HFFc6 (cell line): ENCODE results near the gene HPS3. TPM values are rescaled to one million over a fixed set of nuclear protein-coding genes. Genes with fewer than 3 reads are reported as not detected.
"Not testable (repeated sequence)": the region's sequence is repeated elsewhere in the genome, so short reads cannot be mapped to it uniquely, and the experiment has no call there.

Experiments used
- DNase-seq: peaks from one replicate; pipeline ENCODE4 v3.0.0-alpha.2; 2018
- H3K27ac Mint-ChIP-seq: 2 replicates; pipeline ENCODE4 v1.8.0; 2020; ENCODE audit warnings: mild to moderate bottlenecking, mixed read lengths
- H3K27me3 Mint-ChIP-seq: 2 replicates; pipeline ENCODE4 v1.8.0; 2021; ENCODE audit warnings: mild to moderate bottlenecking, moderate library complexity, mixed read lengths; ENCODE audit not compliant: insufficient read depth
- H3K36me3 Mint-ChIP-seq: 2 replicates; pipeline ENCODE4 v1.8.0; 2021; ENCODE audit warnings: low read depth, mixed read lengths
- H3K4me1 Mint-ChIP-seq: 2 replicates; pipeline ENCODE4 v1.8.0; 2020; ENCODE audit warnings: low read depth, mixed read lengths
- H3K4me3 Mint-ChIP-seq: 2 replicates; pipeline ENCODE4 v1.8.0; 2020; ENCODE audit warnings: mild to moderate bottlenecking, moderate library complexity, mixed read lengths
- H3K9me3 Mint-ChIP-seq: 2 replicates; pipeline ENCODE4 v1.8.0; 2020; ENCODE audit warnings: mild to moderate bottlenecking, mixed read lengths
- CTCF ChIP-seq: fragments of 200-600 bp; sonication (generic); IDR thresholded peaks from 2 replicates; pipeline ENCODE4 v1.5.0; 2021; ENCODE audit warnings: antibody characterized with exemption, mild to moderate bottlenecking
- total RNA-seq, 6 experiments: library from RNA; stranded (reverse); fragmentation: NEBNext Ultra II Directional; extraction: Animal tissue kit (Norgen Biotek cat#: 25700); gene quantifications; 2 replicates in 1 of 6; 3 replicates in 5 of 6; pipeline ENCODE4 v1.2.3, GENCODE V29; 2021

HPS3 gene
- total RNA-seq, 6 experiments from 2014 or later = 15.6 to 24.8 (median 20.7) TPM

- Mint-ChIP-seq H3K9me3 (no peaks in the 10 kb centered on the region), H3K4me3 (no peak overlapping the region), H3K27ac (no peak overlapping the region), H3K27me3 (no peaks in the 10 kb centered on the region; the same call in 1 of the 2 replicates), H3K4me1 (no peaks in the 10 kb centered on the region), H3K36me3 (no peaks in the 10 kb centered on the region)
- DNase-seq = no peak
- no peak for TF ChIP-seq CTCF
Measured at GRCh38 chr3:149090907-149091306, 38.5 kb upstream of the HPS3 start.

- TF ChIP-seq CTCF = no peak
- H3K27me3 Mint-ChIP-seq = no peaks in the 10 kb centered on the region; the same call in 1 of the 2 replicates
- H3K4me1 Mint-ChIP-seq = no peaks in the 10 kb centered on the region
- no peak overlapping the region for H3K27ac Mint-ChIP-seq
- H3K4me3 Mint-ChIP-seq = no peak overlapping the region
- no peaks in the 10 kb centered on the region for H3K36me3 Mint-ChIP-seq
- no peak for DNase-seq
- H3K9me3 Mint-ChIP-seq = no peaks in the 10 kb centered on the region
Measured at GRCh38 chr3:149091983-149092382, 37.5 kb upstream of the HPS3 start.

GRCh38 chr3:149095487-149095886, 34.0 kb upstream of the HPS3 start:
- H3K27ac Mint-ChIP-seq = no peak overlapping the region
- H3K9me3 Mint-ChIP-seq = no peaks in the 10 kb centered on the region
- H3K36me3 Mint-ChIP-seq = no peaks in the 10 kb centered on the region
- TF ChIP-seq CTCF = no peak
- no peaks in the 10 kb centered on the region for H3K27me3 Mint-ChIP-seq
- no peaks in the 10 kb centered on the region for H3K4me1 Mint-ChIP-seq
- no peak overlapping the region for H3K4me3 Mint-ChIP-seq
- DNase-seq = no peak

- H3K4me3 Mint-ChIP-seq, H3K36me3 Mint-ChIP-seq, H3K4me1 Mint-ChIP-seq, H3K27me3 Mint-ChIP-seq, H3K9me3 Mint-ChIP-seq, DNase-seq, H3K27ac Mint-ChIP-seq: not testable (repeated sequence)
Measured at GRCh38 chr3:149097987-149098386, 31.5 kb upstream of the HPS3 start.

- Mint-ChIP-seq H3K9me3 (peaks cover 9% of the 10 kb centered on the region; the same call in 1 of the 2 replicates), H3K36me3 (0 out of 2 replicates have a peak, but pooled peaks cover 5% of the 10 kb centered on the region), H3K27ac (no peak overlapping the region), H3K4me3 (no peak overlapping the region), H3K4me1 (0 out of 2 replicates have a peak, but pooled peaks cover 6% of the 10 kb centered on the region), H3K27me3 (peaks cover 9% of the 10 kb centered on the region)
- TF ChIP-seq CTCF = no peak
- no peak for DNase-seq
Measured at GRCh38 chr3:149101154-149101553, 28.3 kb upstream of the HPS3 start.

GRCh38 chr3:149101641-149102040, 27.8 kb upstream of the HPS3 start:
- DNase-seq = no peak
- 0 out of 2 replicates have a peak, but pooled peaks cover 5% of the 10 kb centered on the region for H3K36me3 Mint-ChIP-seq
- TF ChIP-seq CTCF = no peak
- peaks cover 14% of the 10 kb centered on the region; the same call in 1 of the 2 replicates for H3K9me3 Mint-ChIP-seq
- peaks cover 9% of the 10 kb centered on the region for H3K27me3 Mint-ChIP-seq
- no peak overlapping the region for H3K4me3 Mint-ChIP-seq
- H3K27ac Mint-ChIP-seq = no peak overlapping the region
- H3K4me1 Mint-ChIP-seq = 0 out of 2 replicates have a peak, but pooled peaks cover 6% of the 10 kb centered on the region
